Nephron (organoid): ENCODE measurements around the gene VIM.

Source experiments
- H3K27ac Mint-ChIP-seq, 3 experiments: 2 replicates each; pipeline ENCODE4 v1.8.0; 2020; ENCODE audit warnings: mixed read lengths in 3 of 3, mild to moderate bottlenecking in 2 of 3, moderate library complexity in 1 of 3
- H3K27me3 Mint-ChIP-seq: 2 replicates; pipeline ENCODE4 v1.8.0; 2021; ENCODE audit warnings: low read depth, mild to moderate bottlenecking, moderate library complexity, mixed read lengths
- H3K36me3 Mint-ChIP-seq: 2 replicates; pipeline ENCODE4 v1.8.0; 2020; ENCODE audit warnings: low read depth, mixed read lengths
- H3K4me1 Mint-ChIP-seq: 2 replicates; pipeline ENCODE4 v1.8.0; 2020; ENCODE audit warnings: mixed read lengths
- H3K4me3 Mint-ChIP-seq, 3 experiments: 2 replicates each; pipeline ENCODE4 v1.8.0; 2020; ENCODE audit warnings: mild to moderate bottlenecking in 3 of 3, mixed read lengths in 3 of 3, moderate library complexity in 2 of 3
- H3K9me3 Mint-ChIP-seq: 2 replicates; pipeline ENCODE4 v1.8.0; 2020; ENCODE audit warnings: mixed read lengths
- TF ChIP-seq, protein P1 (sequence below), 3 experiments: fragments of 200-600 bp; sonication (generic); IDR thresholded peaks; one replicate each; pipeline ENCODE4 v1.5.0; 2021; ENCODE audit warnings: antibody characterized with exemption in 3 of 3; ENCODE audit not compliant: unreplicated experiment in 3 of 3

Gene VIM

DNA sequence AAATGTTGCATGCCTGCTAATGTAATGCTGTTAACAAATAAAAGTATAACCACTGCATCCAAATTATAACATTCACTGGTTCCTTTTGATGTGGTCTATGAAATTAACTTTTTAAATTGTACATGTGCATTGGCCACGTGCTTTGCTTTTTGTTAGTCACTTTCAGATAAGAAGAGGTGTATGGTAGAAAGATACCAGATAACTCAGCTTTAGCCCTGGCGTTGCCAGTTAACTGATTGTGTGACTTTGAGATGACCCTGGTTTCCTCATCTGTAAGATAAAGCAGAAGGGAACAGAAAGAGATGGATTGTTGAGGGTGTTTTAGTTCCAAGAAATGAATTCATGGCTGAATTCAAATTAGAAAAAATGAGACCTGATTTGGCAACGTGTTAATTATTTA is 24.6 kb upstream of the VIM start:
- Mint-ChIP-seq H3K36me3 (no peaks in the 10 kb centered on the region), H3K4me1 (peaks cover 58% of the 10 kb centered on the region), H3K4me3 (no peak overlapping the region), H3K27me3 (no peaks in the 10 kb centered on the region), H3K27ac (peak overlapping the region in 2 of 3 experiments; percentile 97 to 99), H3K9me3 (no peaks in the 10 kb centered on the region)
- TF ChIP-seq, protein P1, sequence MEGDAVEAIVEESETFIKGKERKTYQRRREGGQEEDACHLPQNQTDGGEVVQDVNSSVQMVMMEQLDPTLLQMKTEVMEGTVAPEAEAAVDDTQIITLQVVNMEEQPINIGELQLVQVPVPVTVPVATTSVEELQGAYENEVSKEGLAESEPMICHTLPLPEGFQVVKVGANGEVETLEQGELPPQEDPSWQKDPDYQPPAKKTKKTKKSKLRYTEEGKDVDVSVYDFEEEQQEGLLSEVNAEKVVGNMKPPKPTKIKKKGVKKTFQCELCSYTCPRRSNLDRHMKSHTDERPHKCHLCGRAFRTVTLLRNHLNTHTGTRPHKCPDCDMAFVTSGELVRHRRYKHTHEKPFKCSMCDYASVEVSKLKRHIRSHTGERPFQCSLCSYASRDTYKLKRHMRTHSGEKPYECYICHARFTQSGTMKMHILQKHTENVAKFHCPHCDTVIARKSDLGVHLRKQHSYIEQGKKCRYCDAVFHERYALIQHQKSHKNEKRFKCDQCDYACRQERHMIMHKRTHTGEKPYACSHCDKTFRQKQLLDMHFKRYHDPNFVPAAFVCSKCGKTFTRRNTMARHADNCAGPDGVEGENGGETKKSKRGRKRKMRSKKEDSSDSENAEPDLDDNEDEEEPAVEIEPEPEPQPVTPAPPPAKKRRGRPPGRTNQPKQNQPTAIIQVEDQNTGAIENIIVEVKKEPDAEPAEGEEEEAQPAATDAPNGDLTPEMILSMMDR (IDR thresholded peaks at IDR 0.05; ENCODE audit: unreplicated experiment in 3 of 3), result no peak

- H3K4me1 Mint-ChIP-seq, result peaks cover 46% of the 10 kb centered on the region
- TF ChIP-seq, protein P1 (IDR thresholded peaks at IDR 0.05; ENCODE audit: unreplicated experiment in 3 of 3), result no peak
- H3K4me3 Mint-ChIP-seq, result no peak overlapping the region
- H3K27ac Mint-ChIP-seq, result peak overlapping the region in 2 of 3 experiments; percentile 4 to 10
- H3K9me3 Mint-ChIP-seq, result no peaks in the 10 kb centered on the region
- no peaks in the 10 kb centered on the region for H3K27me3 Mint-ChIP-seq
- no peaks in the 10 kb centered on the region for H3K36me3 Mint-ChIP-seq
Measured at GRCh38 chr10:17206210-17206709, 21.8 kb upstream of the VIM start.

- H3K9me3 Mint-ChIP-seq, result no peaks in the 10 kb centered on the region
- H3K27me3 Mint-ChIP-seq, result no peaks in the 10 kb centered on the region
- TF ChIP-seq, protein P1 (IDR thresholded peaks at IDR 0.05; ENCODE audit: unreplicated experiment in 3 of 3), result no peak
- H3K4me3 Mint-ChIP-seq, result no peak overlapping the region
- peaks cover 35% of the 10 kb centered on the region for H3K4me1 Mint-ChIP-seq
- H3K27ac Mint-ChIP-seq, result no peak overlapping the region
- H3K36me3 Mint-ChIP-seq, result no peaks in the 10 kb centered on the region
Measured at GRCh38 chr10:17208476-17208875, 19.6 kb upstream of the VIM start.

DNA sequence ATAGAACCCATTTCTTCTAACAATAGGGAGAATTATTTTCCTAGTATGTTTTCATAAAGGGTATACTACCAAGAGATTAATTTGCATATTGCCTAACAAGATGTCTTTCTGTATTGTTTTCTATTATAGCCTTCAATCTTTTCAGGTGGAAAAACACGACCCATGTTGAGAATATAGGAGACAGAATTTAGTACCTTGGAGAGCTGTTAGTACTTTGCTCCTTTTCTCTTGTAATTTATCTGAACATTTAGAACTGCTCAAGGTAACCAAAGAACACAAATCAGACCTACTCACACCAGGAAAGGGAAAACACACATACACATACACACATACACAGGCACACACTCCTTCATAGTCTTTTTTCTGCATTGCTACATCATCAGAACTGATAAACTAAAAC is 18.7 kb upstream of the VIM start:
- TF ChIP-seq, protein P1 (IDR thresholded peaks at IDR 0.05; ENCODE audit: unreplicated experiment in 3 of 3), result no peak
- Mint-ChIP-seq H3K27me3 (no peaks in the 10 kb centered on the region), H3K4me3 (no peak overlapping the region), H3K4me1 (peaks cover 36% of the 10 kb centered on the region), H3K9me3 (no peaks in the 10 kb centered on the region), H3K36me3 (no peaks in the 10 kb centered on the region), H3K27ac (peak overlapping the region in 2 of 3 experiments; percentile 35 to 70)

DNA sequence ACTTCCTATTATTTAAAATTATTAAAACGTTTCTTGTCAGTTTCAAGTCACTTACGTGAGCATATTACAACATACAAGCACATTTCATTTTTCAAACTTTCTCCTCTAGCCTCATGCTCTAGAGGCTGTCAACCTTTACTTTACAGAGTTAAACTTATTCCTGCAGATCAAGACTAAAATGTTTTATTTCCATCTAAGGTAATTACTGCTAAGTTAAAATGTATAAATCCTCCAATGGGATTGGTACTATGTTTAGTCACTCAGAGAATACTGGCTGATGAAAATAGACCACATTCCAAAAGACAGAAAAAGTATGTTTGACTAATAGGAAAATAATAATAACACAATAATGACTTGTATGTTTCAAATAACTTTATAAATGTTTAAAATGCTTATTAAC is 18.2 kb upstream of the VIM start:
- Mint-ChIP-seq H3K27ac (no peak overlapping the region), H3K27me3 (no peaks in the 10 kb centered on the region), H3K9me3 (no peaks in the 10 kb centered on the region), H3K4me1 (peaks cover 36% of the 10 kb centered on the region), H3K4me3 (no peak overlapping the region), H3K36me3 (no peaks in the 10 kb centered on the region)
- TF ChIP-seq, protein P1 (IDR thresholded peaks at IDR 0.05; ENCODE audit: unreplicated experiment in 3 of 3), result no peak

GRCh38 chr10:17210361-17210760 is 17.7 kb upstream of the VIM start:
- peaks cover 36% of the 10 kb centered on the region for H3K4me1 Mint-ChIP-seq
- H3K27me3 Mint-ChIP-seq, result no peaks in the 10 kb centered on the region
- no peaks in the 10 kb centered on the region for H3K36me3 Mint-ChIP-seq
- TF ChIP-seq, protein P1 (IDR thresholded peaks at IDR 0.05; ENCODE audit: unreplicated experiment in 3 of 3), result no peak
- H3K9me3 Mint-ChIP-seq, result no peaks in the 10 kb centered on the region
- H3K4me3 Mint-ChIP-seq, result no peak overlapping the region
- peak overlapping the region; percentile 46 to 79 (median 79) for H3K27ac Mint-ChIP-seq
